Mammary epithelial cell (primary cell): ENCODE results near the gene LRP1.

Source experiments
- EZH2 ChIP-seq: IDR thresholded peaks from 2 replicates; pipeline ENCODE4 v1.6.1; 2012; ENCODE audit warnings: low read length, inconsistent platforms, borderline replicate concordance
- TF ChIP-seq, protein P1 (sequence below), 2 donors: IDR thresholded peaks in 1 of 2; conservative IDR thresholded peaks in 1 of 2; 2 replicates each; pipeline ENCODE4 v1.5.1; 2011 to 2012; ENCODE audit warnings: inconsistent platforms in 2 of 2, low read length in 2 of 2, mild to moderate bottlenecking in 2 of 2, control low read depth in 1 of 2, low read depth in 1 of 2; ENCODE audit not compliant: insufficient read depth in 1 of 2; ENCODE audit errors: extremely low read depth in 1 of 2

DNA sequence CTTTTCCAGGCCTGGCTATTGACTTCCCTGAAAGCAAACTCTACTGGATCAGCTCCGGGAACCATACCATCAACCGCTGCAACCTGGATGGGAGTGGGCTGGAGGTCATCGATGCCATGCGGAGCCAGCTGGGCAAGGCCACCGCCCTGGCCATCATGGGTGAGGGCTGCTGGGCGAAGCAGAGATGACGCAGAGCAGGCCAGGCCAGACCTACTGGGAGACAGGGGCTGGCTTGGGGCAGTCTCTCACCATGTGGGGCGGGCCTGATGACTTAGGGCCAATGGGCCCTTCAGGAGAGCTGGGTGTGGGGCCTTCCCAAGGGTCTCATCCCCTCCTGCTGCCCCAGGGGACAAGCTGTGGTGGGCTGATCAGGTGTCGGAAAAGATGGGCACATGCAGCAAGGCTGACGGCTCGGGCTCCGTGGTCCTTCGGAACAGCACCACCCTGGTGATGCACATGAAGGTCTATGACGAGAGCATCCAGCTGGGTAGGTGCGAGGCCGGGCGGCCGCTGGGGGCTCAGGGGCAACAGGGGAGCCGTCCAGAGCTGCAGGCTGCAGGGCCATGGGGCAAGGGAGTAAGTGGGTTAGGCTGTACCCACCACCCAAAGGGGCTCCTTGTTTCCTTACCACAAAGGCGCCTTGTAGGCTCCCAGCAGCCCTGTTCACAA is 52.2 kb downstream of the LRP1 start:
- TF ChIP-seq, protein P1, sequence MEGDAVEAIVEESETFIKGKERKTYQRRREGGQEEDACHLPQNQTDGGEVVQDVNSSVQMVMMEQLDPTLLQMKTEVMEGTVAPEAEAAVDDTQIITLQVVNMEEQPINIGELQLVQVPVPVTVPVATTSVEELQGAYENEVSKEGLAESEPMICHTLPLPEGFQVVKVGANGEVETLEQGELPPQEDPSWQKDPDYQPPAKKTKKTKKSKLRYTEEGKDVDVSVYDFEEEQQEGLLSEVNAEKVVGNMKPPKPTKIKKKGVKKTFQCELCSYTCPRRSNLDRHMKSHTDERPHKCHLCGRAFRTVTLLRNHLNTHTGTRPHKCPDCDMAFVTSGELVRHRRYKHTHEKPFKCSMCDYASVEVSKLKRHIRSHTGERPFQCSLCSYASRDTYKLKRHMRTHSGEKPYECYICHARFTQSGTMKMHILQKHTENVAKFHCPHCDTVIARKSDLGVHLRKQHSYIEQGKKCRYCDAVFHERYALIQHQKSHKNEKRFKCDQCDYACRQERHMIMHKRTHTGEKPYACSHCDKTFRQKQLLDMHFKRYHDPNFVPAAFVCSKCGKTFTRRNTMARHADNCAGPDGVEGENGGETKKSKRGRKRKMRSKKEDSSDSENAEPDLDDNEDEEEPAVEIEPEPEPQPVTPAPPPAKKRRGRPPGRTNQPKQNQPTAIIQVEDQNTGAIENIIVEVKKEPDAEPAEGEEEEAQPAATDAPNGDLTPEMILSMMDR (conservative IDR thresholded peaks at IDR 0.05 in 1 of 2, IDR thresholded peaks at IDR 0.05 in 1 of 2; ENCODE audit: extremely low read depth in 1 of 2, insufficient read depth in 1 of 2, low read depth in 1 of 2, low read length in 2 of 2): no peak
- TF ChIP-seq EZH2: no peak
